Measurements from ENCODE around the gene ISCA1.
"Not testable (repeated sequence)": the region's sequence is repeated elsewhere in the genome, so short reads cannot be mapped to it uniquely, and the experiment has no call there.

Gene ISCA1

DNA sequence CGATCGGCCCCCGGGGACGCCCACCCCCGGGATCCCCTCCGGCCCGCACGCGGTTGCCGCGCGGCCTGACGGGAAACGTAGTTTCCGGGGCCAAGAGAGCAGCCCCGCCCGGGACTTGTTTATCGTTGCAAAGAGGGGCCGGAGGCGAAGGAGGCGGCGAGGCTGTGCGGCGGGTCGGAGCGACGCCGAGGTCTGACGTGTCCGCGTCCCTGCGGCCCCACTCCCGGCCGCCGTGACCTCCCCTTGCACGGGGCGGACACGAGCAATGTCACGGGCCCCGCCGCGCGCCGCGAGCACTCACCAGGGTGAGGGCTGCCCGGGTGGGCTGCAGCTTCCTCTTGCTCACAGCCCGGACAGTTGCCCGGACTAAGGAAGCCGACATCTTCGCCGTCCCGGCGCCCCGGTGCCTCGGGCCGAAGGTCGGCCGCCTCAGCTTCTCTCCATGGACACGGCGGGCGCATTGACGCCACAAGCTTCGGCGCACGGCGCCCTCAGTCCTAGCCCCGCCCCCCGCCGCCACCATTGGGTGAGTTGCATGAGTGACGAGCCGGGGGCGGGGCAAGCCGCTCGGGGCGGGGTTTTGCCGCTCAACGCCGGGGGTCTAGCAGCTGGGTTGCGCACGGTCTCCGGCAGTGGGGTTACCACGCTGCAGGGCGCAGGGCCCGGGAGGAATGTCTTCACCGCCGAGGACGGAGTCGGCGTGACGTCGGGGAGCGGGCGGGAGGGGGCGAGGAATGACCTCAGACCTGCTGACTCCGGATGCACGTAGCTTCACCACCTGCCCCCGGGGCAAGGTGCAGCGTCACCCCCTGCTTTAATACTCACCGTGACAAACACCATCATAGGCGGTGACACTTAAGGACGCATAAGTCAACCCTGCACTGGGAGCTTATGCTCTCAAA lies at the start of gene ISCA1:
ISCA1 (minus strand) TSS at position 462 of the 902 bp plus-strand sequence; CDS start at position 382, 80 bp downstream.
- peak; percentile 88 to 96 for DNase-seq

DNA sequence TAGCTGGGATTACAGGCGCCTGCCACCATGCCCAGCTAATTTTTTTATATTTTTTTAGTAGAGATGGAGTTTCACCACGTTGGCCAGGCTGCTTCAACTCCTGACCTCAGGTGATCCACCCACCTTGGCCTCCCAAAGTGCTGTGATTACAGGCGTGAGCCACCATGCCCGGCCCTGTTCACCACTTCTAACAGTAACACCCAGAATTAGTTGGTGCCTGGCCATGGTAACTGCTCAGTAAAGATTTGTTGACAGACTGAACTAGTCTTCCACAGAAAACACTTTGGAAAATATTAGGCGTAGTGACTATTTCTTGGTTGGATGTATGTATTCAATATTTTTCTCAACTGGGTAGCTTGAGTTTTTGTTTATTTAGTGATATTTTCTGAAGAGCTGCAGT lies 47.8 kb upstream of the ISCA1 start:
- no peak for DNase-seq

DNA sequence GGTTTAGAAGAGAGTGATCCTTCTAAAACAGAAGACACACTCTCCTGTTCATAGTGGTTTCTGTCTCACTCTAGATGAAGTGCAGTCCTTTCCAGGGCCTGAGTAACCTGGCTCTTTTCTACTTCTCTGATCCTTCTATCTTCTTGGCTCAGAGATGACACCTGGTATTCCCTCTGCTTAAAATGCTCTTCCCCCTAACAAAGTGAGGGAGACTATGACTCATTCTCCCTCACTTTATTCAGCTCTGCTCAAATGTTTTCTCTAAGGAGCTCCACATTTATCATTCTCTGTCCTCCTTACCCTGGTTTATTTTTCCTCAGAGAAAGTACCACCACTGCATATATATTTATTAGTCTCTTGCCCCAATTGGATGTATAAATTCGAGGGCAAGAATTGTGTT lies 47.3 kb upstream of the ISCA1 start:
- no peak for DNase-seq

DNA sequence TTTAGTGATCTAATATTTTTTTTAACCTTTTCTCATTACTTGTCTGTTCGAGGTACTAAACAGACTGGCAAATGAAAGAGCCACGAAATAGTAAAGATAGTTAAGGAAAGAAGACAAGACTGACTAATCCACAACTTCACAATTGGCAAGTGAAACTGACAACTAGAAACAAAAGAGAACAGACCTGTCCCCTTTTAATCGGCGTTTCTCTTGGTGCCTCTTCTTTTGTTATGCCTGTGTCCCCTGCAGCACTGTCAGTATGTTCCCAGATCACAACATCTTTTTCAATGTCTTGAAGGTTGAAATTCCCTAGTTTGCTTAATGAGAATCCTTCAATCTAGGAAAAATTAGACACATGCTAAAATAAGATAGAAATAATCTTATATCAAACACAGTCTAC lies 45.8 kb upstream of the ISCA1 start:
- DNase-seq: no peak

DNA sequence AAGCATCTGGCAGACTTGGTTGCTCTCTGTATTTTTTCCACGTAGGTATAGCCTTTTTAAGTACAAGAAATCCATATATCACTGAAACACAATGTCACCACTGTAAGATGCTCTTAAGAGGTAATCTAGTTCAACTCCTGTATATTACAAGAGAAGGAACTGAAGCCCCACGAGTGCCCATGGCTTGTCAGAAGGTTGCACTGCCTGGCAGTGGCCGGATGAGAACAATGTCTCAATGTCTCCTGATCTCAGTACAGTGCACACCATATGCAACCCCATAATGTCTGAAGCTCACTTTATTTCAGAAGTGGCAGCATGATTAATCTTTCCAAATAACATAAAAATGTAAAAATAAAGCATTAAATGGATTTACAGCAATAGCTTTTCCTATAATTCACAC lies 44.2 kb upstream of the ISCA1 start:
- DNase-seq: no peak

DNA sequence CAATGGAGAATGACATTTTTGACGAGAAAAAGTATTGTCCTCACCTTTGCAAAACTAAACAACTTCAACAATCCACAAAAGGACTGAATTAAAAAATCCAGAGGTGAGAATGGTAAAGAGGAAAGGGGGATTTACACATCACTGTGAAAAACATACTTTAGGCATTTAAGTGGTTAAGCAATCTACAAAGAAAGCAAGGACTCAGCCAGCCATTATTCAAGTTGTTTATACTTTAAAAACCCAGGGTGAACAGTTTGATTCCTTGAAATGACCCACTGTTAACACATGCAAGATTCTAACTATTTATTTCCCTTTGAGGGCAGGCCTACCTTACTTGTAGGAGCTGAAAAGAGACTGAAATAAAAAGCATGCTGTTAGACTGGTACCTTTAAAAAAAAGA lies 42.6 kb upstream of the ISCA1 start:
- DNase-seq: no peak

DNA sequence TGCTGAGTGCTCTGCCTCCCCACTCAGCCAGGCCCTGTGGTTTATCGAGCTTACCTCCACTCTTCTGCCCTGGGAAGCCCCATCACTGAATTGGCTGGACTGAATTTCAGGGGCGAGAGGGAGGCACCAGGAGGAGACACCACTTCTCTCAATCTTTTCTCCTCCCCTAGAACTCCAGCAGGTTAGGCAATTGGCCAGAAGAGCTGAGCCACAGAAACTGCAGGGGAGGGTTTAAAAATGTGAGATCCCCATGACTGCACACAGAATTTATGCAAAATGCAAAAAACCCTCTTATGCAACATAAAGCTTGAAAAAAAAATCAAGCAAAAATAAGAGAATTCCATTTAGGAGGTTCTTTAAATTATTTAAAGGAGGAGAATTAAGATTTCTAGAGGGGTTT lies 42.0 kb upstream of the ISCA1 start:
- DNase-seq: peak; percentile 22 to 50

DNA sequence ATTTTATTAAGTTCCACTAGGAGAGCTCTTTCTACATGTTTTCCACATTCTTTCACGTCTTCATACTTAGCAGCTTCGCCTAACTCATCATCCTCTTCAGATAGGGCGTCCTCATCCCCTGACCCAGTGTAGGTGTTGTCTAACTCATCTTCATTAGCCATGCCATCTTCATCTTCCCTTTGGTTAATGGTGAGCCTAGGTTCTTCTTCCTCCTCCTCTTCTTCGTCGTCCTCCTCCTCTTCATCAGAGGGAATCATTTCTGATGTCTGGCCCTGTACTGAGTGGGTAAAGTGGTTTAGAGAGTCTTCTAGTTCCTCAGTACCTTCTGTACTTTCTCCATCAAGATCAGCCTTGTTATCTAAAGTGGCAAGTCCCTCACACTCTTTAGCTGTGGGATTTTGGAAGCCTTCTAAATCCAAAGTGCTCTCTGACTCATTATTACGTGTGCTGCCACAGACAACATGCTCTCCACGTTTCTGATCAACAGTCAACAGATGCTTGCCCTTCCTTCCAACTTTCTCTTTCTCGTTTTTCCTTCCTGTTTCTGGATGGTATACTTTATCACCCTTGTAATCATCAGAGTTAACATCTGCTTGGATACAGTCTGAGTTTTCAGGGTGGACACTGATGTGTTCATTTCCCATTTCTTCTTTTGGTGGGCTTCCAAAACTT lies 40.8 kb upstream of the ISCA1 start:
- no peak for DNase-seq

DNA sequence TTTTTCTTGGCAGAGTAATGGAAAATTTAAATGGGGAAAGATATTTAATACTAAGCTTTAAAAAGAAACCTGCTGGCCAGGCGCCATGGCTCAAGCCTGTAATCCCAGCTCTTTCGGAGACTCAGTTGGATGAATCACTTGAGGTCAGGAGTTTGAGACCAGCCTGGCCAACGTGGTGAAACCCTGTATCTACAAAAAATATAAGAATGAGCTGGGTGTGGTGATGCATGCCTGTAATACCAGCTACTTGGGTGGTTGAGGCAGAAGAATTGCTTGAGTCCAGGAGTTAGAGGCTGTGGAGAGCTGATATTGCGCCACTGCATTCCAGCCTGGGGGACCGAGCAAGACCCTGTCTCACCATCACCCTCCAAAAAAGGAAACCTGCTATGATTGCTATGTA lies 39.0 kb upstream of the ISCA1 start:
- no peak for DNase-seq

DNA sequence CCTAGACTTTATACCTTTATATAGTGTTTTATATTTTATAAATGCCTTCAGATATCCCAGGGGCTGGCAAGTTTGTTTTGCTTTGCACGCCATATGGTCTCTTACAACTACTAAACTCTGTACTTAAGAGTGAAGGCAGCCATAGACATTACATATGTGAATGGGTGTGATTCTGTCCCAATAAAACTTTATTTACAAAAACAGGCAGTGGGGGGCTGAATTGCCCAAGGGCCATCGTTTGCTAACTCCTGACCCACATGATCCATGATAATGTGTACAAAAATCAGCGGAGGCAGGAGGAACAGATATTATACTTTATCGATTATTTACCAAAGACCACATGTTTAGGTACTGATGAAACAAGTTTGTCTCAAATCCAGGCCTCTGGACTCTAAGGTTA lies 35.8 kb upstream of the ISCA1 start:
- DNase-seq: no peak

DNA sequence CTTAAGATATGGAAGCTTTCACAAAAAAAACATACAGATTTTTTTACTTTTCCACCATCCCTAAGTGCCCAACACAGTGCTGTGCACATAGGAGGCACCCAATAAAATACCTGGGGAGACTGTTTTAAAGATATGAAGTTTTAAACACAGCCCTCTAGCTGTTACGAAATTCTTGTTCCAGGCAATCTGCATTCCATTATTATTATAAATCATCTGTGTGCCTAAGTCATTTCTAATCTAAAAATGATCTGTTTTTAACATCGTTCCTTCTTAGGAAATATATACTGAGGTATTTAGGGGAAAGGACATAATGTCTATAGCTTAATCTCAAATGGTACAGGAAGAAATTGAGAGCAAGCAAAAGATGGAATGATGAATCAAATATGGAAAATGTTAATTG lies 32.7 kb upstream of the ISCA1 start:
- DNase-seq: no peak

DNA sequence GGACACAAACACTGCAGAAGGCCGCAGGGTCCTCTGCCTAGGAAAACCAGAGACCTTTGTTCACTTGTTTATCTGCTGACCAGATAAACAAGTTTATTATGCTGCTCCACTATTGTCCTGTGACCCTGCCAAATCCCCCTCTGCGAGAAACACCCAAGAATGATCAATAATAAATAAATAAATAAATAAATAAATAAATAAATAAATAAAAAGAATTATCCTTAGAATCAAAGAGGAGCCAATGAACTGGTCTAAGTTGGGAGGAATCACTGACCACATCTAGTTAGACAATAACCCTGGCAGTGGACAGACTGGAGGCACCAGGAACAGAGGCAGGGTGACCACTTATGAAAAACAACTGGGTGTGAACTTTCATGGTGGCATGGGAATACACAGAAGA lies 30.6 kb upstream of the ISCA1 start:
- DNase-seq: not testable (repeated sequence)

DNA sequence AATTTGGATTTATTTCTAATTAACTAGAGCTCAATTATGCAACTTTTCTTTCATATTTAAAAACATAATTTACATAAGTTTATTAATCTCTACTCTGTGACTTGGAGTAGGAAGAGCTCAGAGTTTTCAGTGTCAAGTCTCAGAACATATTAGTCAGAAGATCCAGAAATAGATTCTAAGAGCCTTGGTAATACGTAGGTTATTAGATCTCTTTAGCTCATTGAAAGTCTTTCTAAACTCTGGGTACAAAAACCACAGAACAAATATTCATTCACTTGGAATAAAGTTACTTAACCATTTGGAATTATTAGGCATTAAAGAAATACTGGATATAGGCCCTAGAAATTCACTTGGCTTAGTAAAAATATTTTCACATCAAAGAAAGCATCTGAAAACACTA lies 26.3 kb upstream of the ISCA1 start:
- no peak for DNase-seq

DNA sequence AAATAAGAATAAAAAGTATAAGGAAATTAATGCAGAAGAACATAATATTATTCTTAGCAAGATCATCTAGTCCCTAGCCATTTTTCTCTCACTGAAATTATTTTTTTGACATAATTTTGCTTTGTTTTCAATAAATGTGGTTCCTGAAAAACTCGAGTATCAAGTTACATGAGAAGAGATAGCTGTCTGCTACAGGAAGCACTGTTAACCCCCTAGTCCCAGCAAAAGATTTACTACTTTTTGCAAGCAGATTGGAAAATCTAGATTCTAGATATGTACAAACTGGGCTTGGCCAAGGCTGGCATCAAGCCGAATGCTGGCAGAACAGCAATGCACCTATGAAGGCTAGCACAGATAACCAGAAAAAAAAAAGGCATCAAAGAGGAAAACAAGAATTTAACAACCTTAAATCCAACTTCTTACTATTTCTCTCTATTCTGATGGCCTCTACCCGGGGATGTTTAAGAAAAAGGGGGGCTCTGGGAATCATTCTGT lies 21.9 kb upstream of the ISCA1 start:
- no peak for DNase-seq

DNA sequence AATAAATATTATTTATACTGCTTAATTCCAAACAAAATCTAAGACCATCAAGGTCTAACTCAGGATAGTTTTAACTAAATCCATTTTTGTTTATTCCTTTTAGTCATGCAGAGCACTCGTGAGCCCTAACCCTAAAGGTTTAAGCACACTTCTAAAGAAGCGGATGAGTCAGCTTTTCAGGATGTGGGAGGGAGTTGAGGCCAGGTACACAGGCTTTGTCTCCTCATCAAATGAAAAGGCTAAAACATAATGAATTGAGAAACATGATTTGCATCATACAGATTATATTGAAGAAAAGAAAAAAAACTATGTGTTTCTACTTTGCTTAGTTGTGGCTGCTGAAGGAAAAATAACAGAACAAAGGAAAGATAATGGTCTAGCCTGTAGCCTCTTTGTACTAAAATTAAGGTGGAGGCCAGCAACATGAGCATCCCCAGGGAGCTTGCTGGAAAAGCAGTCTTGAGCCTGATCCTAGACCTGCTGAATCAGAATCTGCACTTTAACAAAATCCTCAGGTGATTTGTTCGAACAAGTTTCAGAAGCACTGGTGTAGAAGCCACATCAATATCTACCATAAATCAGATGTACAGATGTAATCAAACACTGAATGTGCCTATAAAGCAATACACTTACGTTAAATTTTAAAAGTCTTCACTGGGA lies 21.1 kb upstream of the ISCA1 start:
- no peak for DNase-seq

DNA sequence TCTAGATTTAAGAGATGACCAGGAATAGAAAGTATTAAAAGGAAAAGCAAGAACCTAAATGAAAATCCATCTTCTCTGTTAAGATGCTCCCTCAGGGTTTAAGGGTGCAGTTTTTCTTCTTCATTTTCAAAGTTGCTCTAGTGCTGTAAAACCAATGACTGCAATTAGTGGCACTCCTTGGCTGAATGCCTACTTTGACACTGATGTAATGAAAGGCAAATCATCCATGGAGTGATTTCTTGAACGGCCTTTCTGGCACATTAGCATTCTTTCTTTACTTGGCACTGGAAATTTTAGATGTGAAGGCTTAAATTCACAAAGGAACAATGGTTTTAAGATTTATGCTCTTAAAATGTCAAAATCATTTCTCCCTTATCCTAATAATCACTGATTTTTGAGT lies 19.3 kb upstream of the ISCA1 start:
- no peak for DNase-seq

DNA sequence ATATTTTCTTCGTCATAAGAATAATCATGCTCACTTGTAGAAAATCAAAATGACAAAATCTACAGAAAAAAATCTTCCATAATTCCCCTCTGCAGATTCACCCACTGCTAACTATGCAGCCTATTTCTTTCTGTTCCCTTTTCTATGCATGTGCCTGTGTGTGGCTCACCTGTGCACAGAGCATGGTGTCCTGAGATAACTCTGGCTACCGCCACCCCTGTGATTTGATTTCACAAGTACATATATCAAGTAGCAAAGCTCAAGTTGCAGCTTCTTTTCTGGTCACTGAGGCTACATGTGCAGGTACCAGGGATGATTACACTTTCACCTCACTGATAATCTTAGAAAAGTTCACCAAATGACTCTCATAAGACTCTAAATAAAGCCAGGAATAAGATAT lies 18.4 kb upstream of the ISCA1 start:
- no peak for DNase-seq

DNA sequence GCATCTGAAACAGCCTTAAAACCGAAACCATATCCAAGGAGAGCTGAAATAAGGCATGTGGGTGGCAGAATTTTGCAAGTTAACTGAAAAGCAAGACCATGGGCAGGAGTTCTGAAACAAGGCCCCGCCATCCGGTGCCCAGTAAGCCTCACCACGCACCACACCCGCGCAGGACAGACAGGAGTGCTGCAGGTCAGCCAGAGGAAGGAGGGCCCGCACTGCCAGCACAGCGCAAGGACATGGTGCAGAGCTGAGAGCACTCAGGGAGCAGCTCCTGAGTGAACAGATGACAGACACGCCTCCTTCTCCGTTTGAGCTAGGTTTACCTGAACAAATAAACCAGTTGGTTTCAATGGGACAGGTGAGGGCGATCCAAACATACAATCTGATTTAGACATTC lies 16.5 kb upstream of the ISCA1 start:
- DNase-seq: no peak

DNA sequence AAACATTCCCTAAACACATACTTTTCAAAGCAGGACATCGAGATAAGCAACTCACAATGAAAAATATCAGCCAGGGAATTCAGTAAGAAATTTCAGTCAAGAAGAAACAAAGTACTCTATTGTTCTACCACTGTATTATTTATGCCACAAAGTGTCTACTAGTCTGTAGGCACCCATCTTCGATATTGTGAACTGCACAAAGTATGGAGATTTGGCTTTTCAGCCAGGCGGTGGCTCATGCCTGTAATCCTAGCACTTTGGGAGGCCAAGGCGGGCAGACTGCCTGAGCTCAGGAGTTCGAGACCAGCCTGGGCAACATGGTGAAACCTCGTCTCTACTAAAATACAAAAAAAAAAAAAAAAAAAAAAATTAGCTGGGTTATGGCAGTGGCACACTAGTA lies 8.0 kb upstream of the ISCA1 start:
- DNase-seq: not testable (repeated sequence)

DNA sequence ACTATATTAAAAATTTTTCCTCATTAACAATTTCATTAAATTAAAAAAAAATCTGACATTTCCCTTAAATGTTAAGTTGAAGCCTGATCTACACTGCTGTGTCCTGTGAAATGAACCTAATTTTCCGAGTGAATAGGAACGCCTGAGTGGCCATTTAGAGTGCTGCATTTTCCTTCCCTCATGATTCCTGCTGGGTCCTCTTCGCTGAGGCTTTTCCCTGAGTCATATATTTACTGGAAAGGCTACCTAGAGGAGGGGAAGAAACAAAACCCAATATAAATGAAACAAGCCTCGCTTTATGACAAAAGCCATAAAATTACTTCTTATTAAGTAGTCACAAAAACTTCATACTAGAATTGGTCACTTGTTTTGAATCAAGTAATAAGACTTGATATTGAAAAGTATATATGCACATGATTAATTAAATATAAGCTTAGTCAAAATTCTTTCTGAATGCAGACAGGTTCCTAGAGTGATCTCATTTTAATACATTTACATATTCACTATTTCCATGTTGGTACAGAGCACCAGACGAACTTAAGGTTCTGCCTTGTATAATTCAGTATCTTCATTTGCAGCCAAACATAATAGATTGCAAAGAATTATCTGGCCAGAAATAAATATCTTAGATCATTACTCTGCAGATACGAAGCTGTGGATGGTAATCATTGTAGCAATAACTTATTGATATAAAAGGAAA lies 6.3 kb upstream of the ISCA1 start:
- no peak for DNase-seq

DNA sequence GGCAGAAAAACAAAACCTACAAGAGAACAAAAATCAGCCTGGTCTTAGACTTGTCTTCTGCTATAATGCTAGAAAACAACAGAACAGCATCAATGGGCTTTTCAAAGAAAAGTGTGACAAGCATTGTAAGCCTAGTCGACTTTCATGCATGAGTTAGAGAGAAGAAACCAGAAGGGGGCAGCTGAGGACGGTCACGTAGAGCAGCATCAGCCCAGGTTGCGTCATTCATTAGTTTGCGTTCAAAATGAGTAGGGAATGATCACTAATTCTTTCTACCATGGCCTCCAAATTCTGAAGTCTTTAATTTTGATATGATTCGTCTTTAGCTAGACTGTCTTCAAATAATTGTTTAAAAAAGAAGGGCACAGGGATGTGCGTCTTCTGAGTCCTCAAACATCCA lies 4.7 kb upstream of the ISCA1 start:
- DNase-seq: peak; percentile 12 to 41

DNA sequence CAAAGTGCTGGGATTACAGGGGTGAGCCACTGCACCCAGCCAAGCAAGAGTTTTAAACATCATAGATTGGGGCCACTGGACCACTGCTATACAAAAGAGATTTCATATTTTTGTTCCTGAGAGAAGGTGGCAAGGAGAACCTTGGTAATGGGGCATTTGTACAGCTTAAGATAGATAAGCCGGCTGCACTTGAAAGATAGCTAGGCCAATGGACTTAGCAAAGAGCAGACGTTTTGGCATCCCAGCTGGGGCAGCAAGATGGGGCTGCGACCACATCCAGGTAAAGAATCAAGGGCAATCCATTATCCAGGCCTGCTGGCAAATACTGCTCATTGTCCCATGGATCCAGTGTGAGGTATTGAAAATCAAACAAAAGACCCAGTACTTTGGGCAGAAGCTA lies 3.9 kb upstream of the ISCA1 start:
- DNase-seq: no peak

DNA sequence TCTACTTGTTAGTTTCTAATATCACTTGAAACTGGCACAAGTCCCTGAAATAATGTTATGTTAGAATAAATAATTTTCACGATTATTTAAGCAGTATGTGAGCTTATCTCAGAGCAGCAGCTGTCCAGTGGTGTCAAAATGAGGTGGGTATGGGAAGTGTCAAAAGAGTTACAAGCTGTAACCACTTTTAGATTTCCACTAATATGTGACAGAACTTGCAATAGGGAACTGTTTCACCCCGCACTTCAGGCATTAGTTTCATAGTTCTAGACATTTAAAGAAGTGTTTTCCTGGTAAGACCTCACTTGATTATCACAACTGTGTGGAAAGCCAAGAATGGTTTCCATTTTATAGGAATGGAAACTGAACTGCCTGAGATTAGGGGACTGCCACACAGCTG lies 2.9 kb upstream of the ISCA1 start:
- peak; percentile 39 to 60 for DNase-seq
